Endodermal cell (in vitro differentiated cells): ENCODE results near the gene RAD9A. TPM values are rescaled to one million over a fixed set of nuclear protein-coding genes. Genes with fewer than 3 reads are reported as not detected.
A peak's percentile ranks its signal among the peaks of the same experiment; 100 is the strongest.

ENCODE experiments used
- DNase-seq: peaks from one replicate; pipeline ENCODE4 v3.0.0-alpha.2; 2017
- H3K27ac ChIP-seq: 2 replicates; pipeline ENCODE4 v1.5.1; 2013; ENCODE audit warnings: mild to moderate bottlenecking, low read depth, low read length, moderate library complexity
- H3K27me3 ChIP-seq: 2 replicates; pipeline ENCODE4 v1.6.1; 2013; ENCODE audit warnings: mild to moderate bottlenecking, low read length, moderate library complexity; ENCODE audit not compliant: insufficient read depth, control insufficient read depth, poor library complexity, severe bottlenecking
- H3K36me3 ChIP-seq: 2 replicates; pipeline ENCODE4 v1.7.0; 2013; ENCODE audit warnings: mild to moderate bottlenecking, low read length, moderate library complexity; ENCODE audit not compliant: control insufficient read depth, insufficient read depth
- H3K4me1 ChIP-seq: one replicate; pipeline ENCODE4 v1.7.0; 2013; ENCODE audit warnings: low read length; ENCODE audit not compliant: control insufficient read depth, insufficient read depth
- H3K4me3 ChIP-seq: 2 replicates; pipeline ENCODE4 v1.5.1; 2013; ENCODE audit warnings: mild to moderate bottlenecking, low read length, moderate library complexity
- H3K9ac ChIP-seq: 2 replicates; pipeline ENCODE4 v1.6.1; 2013; ENCODE audit warnings: mild to moderate bottlenecking, low read length, moderate library complexity; ENCODE audit not compliant: poor library complexity, severe bottlenecking; ENCODE audit errors: extremely low read depth
- H3K9me3 ChIP-seq: 2 replicates; pipeline ENCODE4 v1.6.1; 2013; ENCODE audit warnings: mild to moderate bottlenecking, low read length, moderate library complexity; ENCODE audit not compliant: control insufficient read depth
- H3K27ac Mint-ChIP-seq: 2 replicates; pipeline ENCODE4 v1.8.0; 2020; ENCODE audit warnings: mixed read lengths
- H3K27me3 Mint-ChIP-seq: 2 replicates; pipeline ENCODE4 v1.8.0; 2021; ENCODE audit warnings: mild to moderate bottlenecking, mixed read lengths; ENCODE audit not compliant: insufficient read depth
- H3K36me3 Mint-ChIP-seq: 2 replicates; pipeline ENCODE4 v1.8.0; 2020; ENCODE audit warnings: low read depth, mixed read lengths
- H3K4me1 Mint-ChIP-seq: 2 replicates; pipeline ENCODE4 v1.8.0; 2020; ENCODE audit warnings: mixed read lengths
- H3K4me3 Mint-ChIP-seq: 2 replicates; pipeline ENCODE4 v1.8.0; 2020; ENCODE audit warnings: mild to moderate bottlenecking, moderate library complexity, mixed read lengths
- H3K9me3 Mint-ChIP-seq: 2 replicates; pipeline ENCODE4 v1.8.0; 2020; ENCODE audit warnings: mild to moderate bottlenecking, mixed read lengths
- WGBS, 2 experiments: methylation state at CpG; one replicate each; pipeline versions ENCODE4 v1.1.5 to v1.1.7; 2013; ENCODE audit warnings: missing lambda C conversion rate in 2 of 2, mixed read lengths in 1 of 2; ENCODE audit not compliant: insufficient coverage in 1 of 2, insufficient read length in 1 of 2; 5-methylcytosine and 5-hydroxymethylcytosine counted together
- total RNA-seq, 2 donors: library from RNA; stranded (reverse); fragmentation: NEBNext Ultra II Directional in 1 of 2; extraction: Animal tissue kit (Norgen Biotek cat#: 25700) in 1 of 2; gene quantifications; 2 replicates in 1 of 2; 3 replicates in 1 of 2; pipeline ENCODE4 v1.2.1, GENCODE V29; 2021
- TF ChIP-seq, protein P1 (sequence below): fragments of 200-600 bp; sonication (generic); conservative IDR thresholded peaks from 2 replicates; pipeline ENCODE4 v1.5.0; 2021; ENCODE audit warnings: antibody characterized with exemption, mild to moderate bottlenecking

The RAD9A gene
- total RNA-seq, 2 donors from 2014 or later = 28.3 to 41.4 TPM

- H3K27ac ChIP-seq = no peak overlapping the region
- Mint-ChIP-seq H3K4me3 (no peak overlapping the region), H3K27ac (no peak overlapping the region), H3K9me3 (no peaks in the 10 kb centered on the region), H3K36me3 (no peaks in the 10 kb centered on the region), H3K27me3 (no peaks in the 10 kb centered on the region), H3K4me1 (peaks cover 21% of the 10 kb centered on the region)
- WGBS, 2 experiments = 83 to 95% methylated on average over 2 of the region's 2 CpGs
- no peak for DNase-seq
- no peaks in the 10 kb centered on the region for H3K27me3 ChIP-seq
- H3K9me3 ChIP-seq = no peaks in the 10 kb centered on the region
- TF ChIP-seq, protein P1, sequence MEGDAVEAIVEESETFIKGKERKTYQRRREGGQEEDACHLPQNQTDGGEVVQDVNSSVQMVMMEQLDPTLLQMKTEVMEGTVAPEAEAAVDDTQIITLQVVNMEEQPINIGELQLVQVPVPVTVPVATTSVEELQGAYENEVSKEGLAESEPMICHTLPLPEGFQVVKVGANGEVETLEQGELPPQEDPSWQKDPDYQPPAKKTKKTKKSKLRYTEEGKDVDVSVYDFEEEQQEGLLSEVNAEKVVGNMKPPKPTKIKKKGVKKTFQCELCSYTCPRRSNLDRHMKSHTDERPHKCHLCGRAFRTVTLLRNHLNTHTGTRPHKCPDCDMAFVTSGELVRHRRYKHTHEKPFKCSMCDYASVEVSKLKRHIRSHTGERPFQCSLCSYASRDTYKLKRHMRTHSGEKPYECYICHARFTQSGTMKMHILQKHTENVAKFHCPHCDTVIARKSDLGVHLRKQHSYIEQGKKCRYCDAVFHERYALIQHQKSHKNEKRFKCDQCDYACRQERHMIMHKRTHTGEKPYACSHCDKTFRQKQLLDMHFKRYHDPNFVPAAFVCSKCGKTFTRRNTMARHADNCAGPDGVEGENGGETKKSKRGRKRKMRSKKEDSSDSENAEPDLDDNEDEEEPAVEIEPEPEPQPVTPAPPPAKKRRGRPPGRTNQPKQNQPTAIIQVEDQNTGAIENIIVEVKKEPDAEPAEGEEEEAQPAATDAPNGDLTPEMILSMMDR = no peak
- no peaks in the 10 kb centered on the region for H3K36me3 ChIP-seq
- H3K4me1 ChIP-seq = peaks cover 11% of the 10 kb centered on the region
- no peak overlapping the region for H3K9ac ChIP-seq
- no peak overlapping the region for H3K4me3 ChIP-seq
Measured at GRCh38 chr11:67349457-67349856, 42.3 kb upstream of the RAD9A start.

DNA sequence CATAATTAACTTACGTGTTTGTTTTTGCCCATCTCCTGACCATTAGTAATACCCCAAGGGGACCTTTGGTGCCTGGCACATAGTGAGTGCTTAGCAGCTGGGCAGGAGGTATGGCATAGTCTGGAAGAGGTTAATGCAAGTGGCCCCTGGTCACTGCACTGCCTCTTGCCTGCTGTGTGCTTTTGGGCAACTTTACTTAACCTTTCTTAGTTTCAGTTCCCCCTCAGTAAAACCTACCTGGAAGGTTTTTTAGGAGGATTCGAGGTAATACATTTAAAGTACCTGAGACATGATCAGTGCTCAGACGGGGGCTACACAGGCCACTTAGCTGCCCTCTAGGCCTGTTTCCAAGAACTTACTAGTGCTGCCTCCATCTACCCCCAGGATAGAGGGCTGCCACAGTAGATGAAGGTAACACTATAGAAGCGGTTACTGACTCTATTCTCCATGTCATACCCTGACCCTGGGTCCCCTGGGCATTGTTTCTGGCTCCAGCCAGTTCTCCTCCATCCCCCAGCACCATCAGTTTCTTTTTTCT, 41.8 kb upstream of the RAD9A start:
- H3K27ac ChIP-seq = no peak overlapping the region
- no peaks in the 10 kb centered on the region for H3K27me3 ChIP-seq
- no peak overlapping the region for H3K4me3 Mint-ChIP-seq
- H3K36me3 ChIP-seq = no peaks in the 10 kb centered on the region
- H3K9me3 ChIP-seq = no peaks in the 10 kb centered on the region
- WGBS, 2 experiments = 82 to 89% methylated on average over 4 of the region's 4 CpGs
- H3K9me3 Mint-ChIP-seq = no peaks in the 10 kb centered on the region
- TF ChIP-seq, protein P1 = no peak
- no peaks in the 10 kb centered on the region for H3K36me3 Mint-ChIP-seq
- H3K27me3 Mint-ChIP-seq = no peaks in the 10 kb centered on the region
- no peak overlapping the region for H3K27ac Mint-ChIP-seq
- peaks cover 26% of the 10 kb centered on the region for H3K4me1 Mint-ChIP-seq
- peaks cover 17% of the 10 kb centered on the region for H3K4me1 ChIP-seq
- no peak overlapping the region for H3K9ac ChIP-seq
- no peak overlapping the region for H3K4me3 ChIP-seq
- DNase-seq = no peak

GRCh38 chr11:67351275-67352005, 40.3 kb upstream of the RAD9A start:
- Histone ChIP-seq H3K9me3 (no peaks in the 10 kb centered on the region), H3K9ac (no peak overlapping the region), H3K27ac (no peak overlapping the region), H3K4me3 (no peak overlapping the region), H3K27me3 (no peaks in the 10 kb centered on the region), H3K36me3 (no peaks in the 10 kb centered on the region), H3K4me1 (peaks cover 30% of the 10 kb centered on the region)
- Mint-ChIP-seq H3K4me1 (peaks cover 32% of the 10 kb centered on the region), H3K36me3 (no peaks in the 10 kb centered on the region), H3K9me3 (no peaks in the 10 kb centered on the region), H3K4me3 (peak overlapping the region; percentile 35), H3K27ac (peak overlapping the region; percentile 44), H3K27me3 (no peaks in the 10 kb centered on the region)
- 36 to 61% methylated on average over 6 to 11 of the region's 11 CpGs for WGBS, 2 experiments
- peak; percentile 86 for DNase-seq
- TF ChIP-seq, protein P1 = peak; percentile 95
